KMS-11 (cell line): Measurements from ENCODE around the gene OR51Q1.

Source experiments
- H2AFZ ChIP-seq: fragments of 200-600 bp; sonication (generic); 2 replicates; pipeline ENCODE4 v1.6.1; 2016; ENCODE audit warnings: antibody characterized with exemption, mixed run types, low read depth
- H3K27ac ChIP-seq: fragments of 200-600 bp; sonication (generic); 2 replicates; pipeline ENCODE4 v1.6.1; 2016; ENCODE audit warnings: mild to moderate bottlenecking, mixed run types
- H3K27me3 ChIP-seq: fragments of 200-600 bp; sonication (generic); 2 replicates; pipeline ENCODE4 v1.6.1; 2017; ENCODE audit warnings: mild to moderate bottlenecking, low read depth, mixed run types, moderate library complexity; ENCODE audit not compliant: insufficient read depth
- H3K36me3 ChIP-seq: fragments of 200-600 bp; sonication (generic); 2 replicates; pipeline ENCODE4 v1.6.1; 2017; ENCODE audit warnings: mild to moderate bottlenecking, mixed run types; ENCODE audit not compliant: insufficient read depth
- H3K4me1 ChIP-seq: fragments of 200-600 bp; sonication (generic); 2 replicates; pipeline ENCODE4 v1.6.1; 2016; ENCODE audit warnings: mild to moderate bottlenecking, low read depth, mixed run types; ENCODE audit not compliant: poor library complexity, severe bottlenecking
- H3K4me2 ChIP-seq: fragments of 200-600 bp; sonication (generic); 2 replicates; pipeline ENCODE4 v1.7.0; 2016; ENCODE audit warnings: mild to moderate bottlenecking, mixed run types
- H3K4me3 ChIP-seq: fragments of 200-600 bp; sonication (generic); IDR thresholded peaks from 2 replicates; pipeline ENCODE4 v1.6.1; 2017; ENCODE audit warnings: low read depth, low read length, mixed read lengths; ENCODE audit not compliant: insufficient read depth
- H3K79me2 ChIP-seq: fragments of 200-600 bp; sonication (generic); 2 replicates; pipeline ENCODE4 v1.6.1; 2016; ENCODE audit warnings: low read depth, mixed run types; ENCODE audit not compliant: insufficient read depth
- H3K9ac ChIP-seq: fragments of 200-600 bp; sonication (generic); 2 replicates; pipeline ENCODE4 v1.6.1; 2016; ENCODE audit warnings: mild to moderate bottlenecking, mixed run types
- H4K20me1 ChIP-seq: fragments of 200-600 bp; sonication (generic); 2 replicates; pipeline ENCODE4 v1.6.1; 2016; ENCODE audit warnings: mild to moderate bottlenecking, mixed run types; ENCODE audit not compliant: insufficient read depth
- CTCF ChIP-seq: fragments of 200-600 bp; sonication (generic); conservative IDR thresholded peaks from 2 replicates; pipeline ENCODE4 v1.6.1; 2017; ENCODE audit warnings: low read depth, mild to moderate bottlenecking, antibody characterized with exemption, low read length, moderate library complexity, mixed read lengths

Gene OR51Q1

GRCh38 chr11:5423131-5423530 lies 1.2 kb downstream of the OR51Q1 start:
- no peak overlapping the region for H3K4me2 ChIP-seq
- no peaks in the 10 kb centered on the region for H3K36me3 ChIP-seq
- no peaks in the 10 kb centered on the region for H4K20me1 ChIP-seq
- no peaks in the 10 kb centered on the region for H3K4me1 ChIP-seq
- no peak overlapping the region for H3K27ac ChIP-seq
- no peak for TF ChIP-seq CTCF
- H3K4me3 ChIP-seq, result no peak overlapping the region
- H3K27me3 ChIP-seq, result no peaks in the 10 kb centered on the region
- H2AFZ ChIP-seq, result no peak overlapping the region
- H3K9ac ChIP-seq, result no peak overlapping the region
- no peaks in the 10 kb centered on the region for H3K79me2 ChIP-seq

DNA sequence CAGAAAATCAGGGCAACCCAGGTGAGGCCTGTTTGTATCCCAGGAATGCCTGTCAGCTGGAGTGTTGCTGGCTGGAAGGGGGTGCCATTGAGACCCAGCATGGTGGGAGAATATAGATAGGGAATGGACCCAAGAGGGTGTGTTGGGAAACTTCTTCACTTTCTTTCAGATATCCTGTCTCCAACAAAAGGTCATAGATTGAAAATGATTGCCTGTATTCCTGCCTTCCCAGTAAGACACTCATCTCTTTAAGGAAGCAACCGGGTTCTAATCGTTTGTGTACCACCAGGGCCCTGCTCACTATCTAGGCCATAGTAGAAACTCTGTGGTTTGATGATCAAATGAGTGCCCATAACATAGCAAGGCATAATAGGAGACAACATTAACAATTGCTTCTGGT lies 19.5 kb downstream of the OR51Q1 start, which contains the start of gene OR51I1:
Gene OR51I1 (minus strand): TSS at position 101 of the 400 bp plus-strand sequence. CDS start 0 bp downstream, at position 101.
- no peaks in the 10 kb centered on the region for H4K20me1 ChIP-seq
- no peaks in the 10 kb centered on the region for H3K79me2 ChIP-seq
- no peaks in the 10 kb centered on the region for H3K4me1 ChIP-seq
- no peaks in the 10 kb centered on the region for H3K27me3 ChIP-seq
- no peak within 1 kb of the TSS for H3K4me3 ChIP-seq
- H3K36me3 ChIP-seq, result no peaks in the 10 kb centered on the region
- TF ChIP-seq CTCF, result no peak
- no peak within 1 kb of the TSS for H2AFZ ChIP-seq
- H3K9ac ChIP-seq, result no peak within 1 kb of the TSS
- no peak within 1 kb of the TSS for H3K4me2 ChIP-seq
- no peak within 1 kb of the TSS for H3K27ac ChIP-seq

GRCh38 chr11:5443835-5444393 lies 22.0 kb downstream of the OR51Q1 start:
- no peak overlapping the region for H2AFZ ChIP-seq
- H3K79me2 ChIP-seq, result no peaks in the 10 kb centered on the region
- H3K4me1 ChIP-seq, result no peaks in the 10 kb centered on the region
- H4K20me1 ChIP-seq, result no peaks in the 10 kb centered on the region
- no peak for TF ChIP-seq CTCF
- no peak overlapping the region for H3K9ac ChIP-seq
- H3K27ac ChIP-seq, result no peak overlapping the region
- no peaks in the 10 kb centered on the region for H3K36me3 ChIP-seq
- no peak overlapping the region for H3K4me2 ChIP-seq
- no peak overlapping the region for H3K4me3 ChIP-seq
- no peaks in the 10 kb centered on the region for H3K27me3 ChIP-seq

- H3K9ac ChIP-seq, result no peak within 1 kb of the TSS
- H3K4me2 ChIP-seq, result no peak within 1 kb of the TSS
- no peak for TF ChIP-seq CTCF
- H4K20me1 ChIP-seq, result no peaks in the 10 kb centered on the region
- no peak within 1 kb of the TSS for H3K27ac ChIP-seq
- H2AFZ ChIP-seq, result no peak within 1 kb of the TSS
- H3K79me2 ChIP-seq, result no peaks in the 10 kb centered on the region
- no peaks in the 10 kb centered on the region for H3K4me1 ChIP-seq
- no peaks in the 10 kb centered on the region for H3K36me3 ChIP-seq
- H3K4me3 ChIP-seq, result no peak within 1 kb of the TSS
- H3K27me3 ChIP-seq, result no peaks in the 10 kb centered on the region
Observed at GRCh38 chr11:5449023-5449422, 27.1 kb downstream of the OR51Q1 start, which contains the start of gene OR51I2. Gene OR51I2 (plus strand): TSS chr11:5449323. CDS start chr11:5453489, 4,166 bp downstream.
